GM19452 (cell line): ENCODE data around the gene PCYT1B.

Experiments used
- ATAC-seq: cut with Tn5 transposase; IDR thresholded peaks from one replicate; pipeline ENCODE4 v1.9.1; 2021; ENCODE audit not compliant: unreplicated experiment

Gene PCYT1B

DNA sequence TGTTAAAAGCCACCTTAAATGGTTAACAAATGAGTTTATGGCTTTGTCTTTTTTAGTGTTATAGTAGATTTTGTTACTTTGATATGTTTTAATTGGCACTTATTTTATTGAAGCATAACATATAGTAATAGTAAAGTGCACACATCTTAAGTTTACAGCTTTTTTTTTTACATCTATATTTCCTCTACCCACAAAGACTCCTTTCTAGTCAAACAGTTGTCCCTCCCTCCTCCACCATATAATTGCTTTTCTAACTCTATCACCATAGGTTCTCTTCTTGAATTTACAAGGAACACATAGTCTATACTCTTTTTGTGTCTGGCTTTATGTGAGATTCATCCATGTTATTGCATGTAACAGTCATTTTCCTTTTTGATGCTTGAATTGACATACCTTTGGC lies 110.6 kb downstream of the PCYT1B start:
- no peak for ATAC-seq

DNA sequence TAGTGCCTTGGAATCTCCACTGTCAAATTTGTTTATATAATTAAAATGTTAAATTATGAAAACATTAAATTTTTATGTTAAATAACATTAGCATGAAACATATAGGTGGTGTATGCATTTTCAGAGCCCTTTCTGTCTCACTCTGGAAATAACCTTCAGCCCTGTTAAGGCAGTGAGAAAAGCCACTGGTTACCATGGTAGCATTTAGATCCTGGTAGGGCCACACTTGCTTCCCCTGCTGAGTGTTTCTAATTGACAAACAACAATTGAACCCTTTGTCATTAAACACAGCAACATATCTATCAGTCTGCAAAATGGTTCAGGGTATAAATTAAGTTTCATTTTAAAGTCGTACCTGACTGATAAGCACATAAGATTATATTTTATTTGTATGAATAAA lies 118.5 kb downstream of the PCYT1B start:
- ATAC-seq, result no peak

DNA sequence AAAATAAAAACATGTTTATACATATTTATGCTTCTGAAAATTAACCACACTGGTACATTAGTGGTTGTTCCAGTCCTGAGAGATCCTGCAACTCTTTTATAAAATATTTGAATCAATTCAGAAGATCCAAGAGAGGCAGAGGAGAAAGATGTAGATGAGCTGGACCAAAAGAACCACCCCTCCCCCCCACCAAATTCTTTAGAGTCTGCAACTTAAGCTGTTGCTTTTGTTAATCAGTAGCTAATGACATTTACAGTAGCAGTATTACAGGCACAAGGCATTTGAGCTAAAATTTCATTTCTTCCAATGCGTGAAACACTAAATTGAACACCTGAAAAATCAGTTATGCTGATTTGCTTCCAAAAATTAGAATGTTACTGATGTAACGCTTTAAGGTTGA lies 120.5 kb downstream of the PCYT1B start:
- ATAC-seq, result no peak

DNA sequence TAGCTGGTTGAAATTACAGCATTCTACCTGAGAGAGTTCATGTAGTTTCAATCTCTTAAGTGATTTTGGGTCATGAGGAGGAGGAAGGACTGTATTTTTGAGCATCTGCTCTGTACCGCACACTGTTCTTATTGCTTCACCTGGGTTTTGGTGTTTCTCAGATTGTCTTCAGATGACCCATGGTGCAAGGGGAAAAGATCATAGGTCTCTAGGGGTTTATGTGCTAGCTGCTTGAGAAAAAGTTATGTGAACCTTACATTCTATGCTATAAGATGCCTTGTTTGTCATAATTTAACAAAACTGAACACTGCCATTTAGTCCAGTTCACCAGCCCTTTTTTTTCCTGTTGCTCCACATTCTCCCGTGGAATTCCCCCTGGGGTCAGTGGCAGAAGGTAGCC lies 121.7 kb downstream of the PCYT1B start:
- ATAC-seq, result no peak

DNA sequence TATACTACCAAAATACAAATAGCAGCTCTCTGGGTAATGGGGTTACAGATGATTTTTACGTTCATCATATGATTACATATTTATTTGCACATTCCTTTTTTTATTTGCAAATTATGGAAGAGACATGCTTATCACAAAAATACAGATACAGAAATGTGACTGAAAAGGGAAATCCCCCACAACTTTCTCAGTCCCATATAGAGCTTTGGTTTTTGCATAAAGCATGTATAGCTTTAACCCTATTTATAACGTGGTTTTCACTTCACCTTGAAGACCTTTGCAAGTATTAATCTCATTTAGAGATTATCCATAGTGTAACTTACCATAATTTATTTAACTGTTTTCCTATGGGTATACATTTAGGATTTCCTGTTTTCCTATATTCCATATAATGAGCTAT lies 126.7 kb downstream of the PCYT1B start:
- no peak for ATAC-seq

DNA sequence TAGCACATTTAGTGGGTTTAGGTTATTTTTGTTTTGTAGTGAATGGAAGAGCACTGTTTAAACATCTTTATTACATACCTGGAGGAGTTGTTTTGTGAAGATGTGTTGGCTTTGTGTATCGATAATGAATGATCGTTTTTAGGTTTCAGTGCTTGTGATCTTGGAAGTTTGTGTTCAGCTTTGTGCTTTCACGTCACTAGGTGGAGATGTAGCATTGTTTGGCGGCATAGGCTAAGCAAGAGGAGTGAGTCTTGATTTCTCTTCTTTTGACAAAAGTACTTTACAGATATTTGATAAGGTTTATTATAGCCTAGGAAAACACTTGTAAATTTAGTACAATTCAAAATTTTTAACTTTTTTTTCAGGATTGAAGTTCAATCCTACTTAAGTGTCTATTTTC lies 131.7 kb downstream of the PCYT1B start:
- ATAC-seq, result no peak

DNA sequence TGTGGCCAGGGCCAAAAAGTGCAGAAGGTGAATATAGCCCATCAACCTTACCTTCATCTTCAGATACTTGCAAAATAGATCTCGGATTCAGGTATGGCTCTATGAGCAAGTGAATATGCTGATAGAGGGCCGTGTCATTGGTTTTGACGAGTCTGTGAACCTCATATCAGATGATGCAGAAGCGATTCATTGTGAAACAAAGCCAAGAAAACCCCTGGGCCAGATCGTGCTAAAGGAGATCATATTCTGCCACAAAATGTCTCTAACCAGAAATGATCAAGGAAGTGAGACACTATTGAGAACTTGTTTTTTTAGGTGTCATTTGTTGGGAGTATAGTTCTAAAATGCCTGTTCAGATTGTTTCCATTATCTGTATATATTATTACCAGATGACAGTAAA lies 133.7 kb downstream of the PCYT1B start:
- ATAC-seq, result peak; percentile 96

DNA sequence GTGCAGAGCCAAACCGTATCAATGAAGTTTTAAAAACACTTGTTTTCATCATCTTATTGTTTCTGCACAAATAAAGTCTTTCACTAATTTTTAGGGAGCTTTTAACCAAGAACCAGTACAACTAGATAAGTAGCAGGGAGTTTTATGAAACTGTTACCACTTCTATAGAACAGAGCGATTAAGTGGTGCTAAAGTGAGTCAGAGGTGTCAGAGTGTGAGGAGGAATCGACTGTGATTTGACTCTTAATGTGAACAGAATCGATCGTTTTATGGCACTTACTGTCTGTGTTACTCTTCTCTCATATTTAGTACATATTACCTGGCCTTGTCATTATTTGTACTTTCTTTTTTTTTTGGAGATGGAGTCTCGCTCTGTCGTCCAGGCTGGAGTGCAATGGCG lies 138.8 kb downstream of the PCYT1B start:
- no peak for ATAC-seq
